Tibial nerve (tissue), 4 donors: ENCODE data around the gene TMEM72. TPM values are rescaled to one million over a fixed set of nuclear protein-coding genes. Genes with fewer than 3 reads are reported as not detected.

Source experiments
- DNase-seq, 2 donors: peaks; one replicate each; pipeline ENCODE4 v3.0.0-alpha.2; 2019; ENCODE audit warnings: low spot score in 2 of 2
- H3K27ac ChIP-seq, 4 donors: fragments of 200-600 bp; sonication (generic) in 3 of 4; one replicate each; pipeline ENCODE4 v1.5.1; 2017 to 2019; ENCODE audit warnings: mild to moderate bottlenecking in 1 of 4
- H3K27me3 ChIP-seq, 2 donors: fragments of 200-600 bp; sonication (generic) in 1 of 2; one replicate each; pipeline versions ENCODE4 v1.5.1 to v1.6.0; 2017 to 2019
- H3K36me3 ChIP-seq, 3 donors: fragments of 200-600 bp; sonication (generic); one replicate each; pipeline ENCODE4 v1.5.1; 2018 to 2019
- H3K4me1 ChIP-seq, 4 donors: fragments of 200-600 bp; sonication (generic) in 3 of 4; one replicate each; pipeline ENCODE4 v1.5.1; 2017 to 2019
- H3K4me3 ChIP-seq, 4 donors: fragments of 200-600 bp; sonication (generic) in 3 of 4; one replicate each; pipeline ENCODE4 v1.5.1; 2017 to 2019; ENCODE audit warnings: mild to moderate bottlenecking in 1 of 4, moderate library complexity in 1 of 4
- H3K9me3 ChIP-seq, 4 donors: fragments of 200-600 bp; sonication (generic) in 3 of 4; one replicate each; pipeline ENCODE4 v1.5.1; 2017 to 2019
- CTCF ChIP-seq, 5 experiments: fragments of 200-600 bp in 3 of 5; fragments of 450-650 bp in 2 of 5; sonication (generic) in 3 of 5; IDR thresholded peaks; one replicate each; pipeline ENCODE4 v1.5.1; 2016 to 2019; ENCODE audit warnings: antibody characterized with exemption in 5 of 5, mild to moderate bottlenecking in 3 of 5, moderate library complexity in 2 of 5
- EP300 ChIP-seq, 2 donors: sonication (generic); formaldehyde crosslinking; IDR thresholded peaks; one replicate each; pipeline ENCODE4 v1.6.1; 2017; ENCODE audit warnings: antibody characterized with exemption in 2 of 2, mild to moderate bottlenecking in 1 of 2
- POLR2A ChIP-seq, 2 donors: fragments of 450-650 bp; IDR thresholded peaks; one replicate each; pipeline ENCODE4 v1.6.1; 2017; ENCODE audit warnings: antibody characterized with exemption in 2 of 2, mild to moderate bottlenecking in 2 of 2, moderate library complexity in 2 of 2
- whole genome bisulfite sequencing, 2 donors: methylation state at CpG; one replicate each; pipeline ENCODE4 v1.1.5; 2018; 5-methylcytosine and 5-hydroxymethylcytosine counted together
- total RNA-seq, 4 donors: library from RNA; depleted of rRNA; stranded (reverse); fragments of >200 nt; gene quantifications; one replicate each; pipeline ENCODE4 v1.1.0, GENCODE V29; 2016

TMEM72 gene
- total RNA-seq, 4 donors from 2014 or later, result 0.20 to 0.21 TPM; not detected in 2

DNA sequence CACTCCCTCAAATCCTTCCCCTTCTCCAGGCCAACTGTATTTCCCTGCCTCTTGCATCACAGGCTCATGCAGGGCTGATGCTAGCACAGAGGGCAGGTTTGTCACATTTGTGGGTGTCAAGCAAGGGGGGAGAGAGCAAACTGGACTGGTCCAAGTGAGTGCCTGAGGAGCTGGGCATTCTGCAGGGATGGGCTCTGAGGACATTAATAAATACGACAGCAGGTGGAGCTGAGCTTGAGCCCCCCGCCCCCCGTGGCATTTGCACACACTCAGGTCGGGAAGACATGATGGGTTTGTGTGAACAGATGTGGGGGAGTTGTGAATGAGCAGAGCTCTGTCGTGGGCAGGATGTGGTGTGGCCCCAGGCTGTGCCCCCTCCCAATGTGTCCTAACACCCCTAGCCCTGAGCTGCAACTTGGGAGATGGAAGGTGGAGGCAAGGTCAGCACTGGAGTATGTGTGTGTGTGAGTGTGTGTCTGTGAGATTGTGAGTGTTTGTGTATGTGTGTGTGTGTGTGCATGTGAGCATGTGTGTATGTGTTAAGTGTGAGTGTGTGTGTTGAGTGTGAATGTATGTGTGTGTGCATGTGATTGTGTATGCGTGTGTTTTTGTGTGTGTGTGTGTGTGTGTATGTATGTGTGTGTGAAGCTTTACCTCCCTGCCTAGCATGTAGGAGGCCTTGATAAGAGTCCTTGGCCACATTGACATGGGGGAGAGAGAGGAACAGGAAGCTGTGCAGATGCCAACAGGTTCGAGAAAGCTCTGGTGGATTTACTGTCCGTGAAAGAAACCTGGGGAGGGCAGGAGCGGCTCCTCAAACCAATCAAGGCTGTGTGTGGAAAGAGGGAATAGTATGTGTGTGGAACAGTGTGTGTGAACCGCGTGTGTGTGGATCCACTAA, 57.6 kb downstream of the TMEM72 start:
- H3K4me1 ChIP-seq, result peaks cover 8 to 94% (median 66%) of the 10 kb centered on the region in 4 donors
- H3K27me3 ChIP-seq, result no peaks in the 10 kb centered on the region
- H3K36me3 ChIP-seq, result peaks cover 0 to 47% (median 0%) of the 10 kb centered on the region in 3 donors
- no peaks in the 10 kb centered on the region for H3K9me3 ChIP-seq
- peak overlapping the region in 1 of 4 donors; percentile 15 for H3K4me3 ChIP-seq
- WGBS, 2 donors, result 62 to 67% methylated on average over 11 of the region's 11 CpGs
- peak overlapping the region; percentile 63 to 94 (median 80) for H3K27ac ChIP-seq
- TF ChIP-seq POLR2A (IDR thresholded peaks at IDR 0.05) (no peak), CTCF (IDR thresholded peaks at IDR 0.05) (no peak), EP300 (IDR thresholded peaks at IDR 0.05) (no peak)
- no peak for DNase-seq

DNA sequence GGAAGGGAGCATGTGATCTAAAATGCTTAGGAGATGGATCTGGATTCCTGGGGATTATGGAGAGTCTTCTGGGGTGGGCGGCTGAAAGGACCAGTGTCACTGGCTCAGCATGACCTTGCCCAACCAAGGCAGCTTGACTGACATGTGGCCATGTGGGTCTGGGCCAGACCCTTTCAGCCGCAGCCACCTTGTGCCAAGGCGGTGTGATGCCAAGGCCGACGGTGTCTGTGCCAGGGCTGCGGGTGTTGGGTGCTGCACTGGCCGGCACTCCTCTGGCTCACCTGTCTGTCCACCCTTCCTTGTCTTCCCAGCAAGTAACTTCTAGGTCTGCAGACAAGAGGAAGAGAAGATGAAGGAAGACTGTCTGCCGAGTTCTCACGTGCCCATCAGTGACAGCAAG, 58.7 kb downstream of the TMEM72 start:
- no peak for DNase-seq
- H3K36me3 ChIP-seq, result peaks cover 0 to 47% (median 0%) of the 10 kb centered on the region in 3 donors
- peaks cover 12 to 94% (median 65%) of the 10 kb centered on the region in 4 donors for H3K4me1 ChIP-seq
- no peaks in the 10 kb centered on the region for H3K9me3 ChIP-seq
- H3K4me3 ChIP-seq, result no peak overlapping the region
- H3K27ac ChIP-seq, result peak overlapping the region in 2 of 4 donors; percentile 45 to 94
- TF ChIP-seq CTCF (IDR thresholded peaks at IDR 0.05), result no peak
- no peak for TF ChIP-seq POLR2A (IDR thresholded peaks at IDR 0.05)
- TF ChIP-seq EP300 (IDR thresholded peaks at IDR 0.05), result peak in 1 of 2 donors; percentile 5
- no peaks in the 10 kb centered on the region for H3K27me3 ChIP-seq
- WGBS, 2 donors, result 72 to 74% methylated on average over 9 of the region's 9 CpGs

DNA sequence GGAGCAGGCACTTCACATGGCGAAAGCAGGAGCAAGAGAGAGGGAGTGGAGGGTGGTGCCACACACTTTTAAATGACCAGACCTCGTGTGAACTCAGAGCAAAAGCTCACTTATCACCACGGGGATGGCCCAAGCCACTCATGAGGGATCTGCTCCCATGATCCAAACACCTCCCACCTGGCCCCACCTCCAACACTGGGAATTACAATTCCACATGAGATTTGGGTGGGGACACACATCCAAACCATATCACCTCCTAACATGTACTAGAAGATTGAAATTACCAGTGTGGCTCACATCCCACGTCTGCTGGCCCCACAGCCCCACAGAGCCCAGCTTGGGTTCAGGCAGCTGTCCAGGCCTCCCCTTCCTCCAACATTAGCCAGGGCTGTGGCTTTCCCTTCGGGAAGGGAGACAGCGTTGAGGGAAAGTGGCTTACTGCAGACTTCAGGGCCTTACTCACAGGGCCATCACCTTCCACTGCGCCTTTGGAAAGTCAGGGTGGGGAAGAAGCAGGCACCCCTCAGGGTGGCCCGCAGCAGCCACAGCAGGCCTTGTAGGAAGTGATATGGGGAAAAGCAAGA, 59.8 kb downstream of the TMEM72 start:
- H3K9me3 ChIP-seq, result no peaks in the 10 kb centered on the region
- H3K4me3 ChIP-seq, result no peak overlapping the region
- peaks cover 12 to 88% (median 57%) of the 10 kb centered on the region in 4 donors for H3K4me1 ChIP-seq
- peaks cover 0 to 47% (median 0%) of the 10 kb centered on the region in 3 donors for H3K36me3 ChIP-seq
- H3K27me3 ChIP-seq, result no peaks in the 10 kb centered on the region
- no peak for DNase-seq
- 84 to 87% methylated on average over 8 of the region's 8 CpGs for WGBS, 2 donors
- H3K27ac ChIP-seq, result peak overlapping the region in 2 of 4 donors; percentile 17 to 59
- no peak for TF ChIP-seq EP300 (IDR thresholded peaks at IDR 0.05)
- TF ChIP-seq POLR2A (IDR thresholded peaks at IDR 0.05), result no peak
- no peak for TF ChIP-seq CTCF (IDR thresholded peaks at IDR 0.05)

- Histone ChIP-seq H3K36me3 (peaks cover 0 to 48% (median 0%) of the 10 kb centered on the region in 3 donors), H3K27me3 (no peaks in the 10 kb centered on the region), H3K4me1 (peaks cover 12 to 87% (median 55%) of the 10 kb centered on the region in 4 donors), H3K27ac (peak overlapping the region in 2 of 4 donors; percentile 17 to 59), H3K9me3 (no peaks in the 10 kb centered on the region), H3K4me3 (no peak overlapping the region)
- TF ChIP-seq CTCF (IDR thresholded peaks at IDR 0.05), result no peak
- TF ChIP-seq EP300 (IDR thresholded peaks at IDR 0.05), result peak in 1 of 2 donors; percentile 17
- TF ChIP-seq POLR2A (IDR thresholded peaks at IDR 0.05), result no peak
- WGBS, 2 donors, result 87 to 91% methylated on average over 11 of the region's 11 CpGs
- no peak for DNase-seq
Measured at GRCh38 chr10:44971434-44971833, 60.3 kb downstream of the TMEM72 start.
